Lower leg skin (tissue), 3 donors: ENCODE data around the gene SEPTIN8.

Experiments used
- CTCF ChIP-seq, 3 donors: fragments of 450-650 bp; IDR thresholded peaks; one replicate each; pipeline ENCODE4 v1.5.1; 2016; ENCODE audit warnings: antibody characterized with exemption in 3 of 3, mild to moderate bottlenecking in 3 of 3, moderate library complexity in 2 of 3
- POLR2A ChIP-seq, 2 donors: fragments of 450-650 bp; IDR thresholded peaks; one replicate each; pipeline ENCODE4 v1.6.1; 2016 to 2017; ENCODE audit warnings: antibody characterized with exemption in 2 of 2, mild to moderate bottlenecking in 1 of 2, moderate library complexity in 1 of 2

DNA sequence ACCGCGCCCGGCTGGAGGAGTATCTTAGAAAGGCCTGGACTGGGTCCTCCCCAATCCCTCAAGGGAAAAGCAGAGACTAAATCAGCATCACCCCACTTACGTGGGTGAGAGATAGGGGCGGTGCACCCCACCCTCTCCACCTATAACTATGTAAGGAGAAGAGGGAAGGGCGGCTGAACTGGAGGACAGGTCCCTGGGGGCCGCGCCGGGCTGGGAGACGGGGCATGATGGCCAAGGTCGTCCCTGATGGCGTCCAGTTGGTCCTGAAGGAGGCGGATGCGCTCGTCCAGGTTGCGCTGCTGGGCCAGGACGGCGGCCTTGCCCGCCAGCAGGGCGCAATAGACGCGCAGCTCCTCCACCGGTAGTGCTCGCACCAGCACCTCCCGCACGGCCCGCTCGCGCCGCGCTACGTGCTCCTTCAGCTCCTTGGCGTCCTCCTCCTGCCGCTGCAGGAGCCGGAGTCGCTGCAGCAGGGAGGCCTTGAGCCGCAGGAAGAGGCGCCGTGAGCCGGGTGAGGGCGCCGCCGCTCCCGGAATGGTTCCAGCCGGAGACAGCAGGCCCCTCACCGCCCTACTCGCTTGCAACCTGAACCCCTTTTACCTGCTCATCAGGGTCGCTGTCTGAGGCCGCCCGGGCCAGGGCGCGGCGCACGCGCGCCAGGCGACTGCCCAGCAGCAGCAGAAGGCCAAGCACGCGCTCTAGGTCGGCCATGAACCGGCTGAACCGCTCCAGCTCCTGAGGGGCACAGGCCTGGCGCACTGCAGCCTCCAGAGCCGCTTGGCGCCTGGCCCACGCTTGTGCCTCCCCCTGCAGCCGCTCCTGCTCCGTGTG is 45.8 kb upstream of the SEPTIN8 start:
- TF ChIP-seq CTCF (IDR thresholded peaks at IDR 0.05) (no peak), POLR2A (IDR thresholded peaks at IDR 0.05) (no peak)
